SK-N-SH treated with all-trans-retinoic acid at 6 μM for 48 hours (cell line): ENCODE data around the gene STT3B.

Source experiments
- ATAC-seq: fragments of 200-7000 bp; cut with Tn5 transposase; 3 replicates; pipeline ENCODE4 v1.9.1; 2020; ENCODE audit warnings: mild to moderate bottlenecking, moderate library complexity
- BACH2 ChIP-seq: fragments of 250-450 bp; sonication (Bioruptor Pico); IDR thresholded peaks from 2 replicates; pipeline ENCODE4 v1.9.0; 2021; ENCODE audit warnings: mild to moderate bottlenecking, borderline replicate concordance
- CREB5 ChIP-seq: fragments of 250-450 bp; sonication (Bioruptor Pico); IDR thresholded peaks from 2 replicates; pipeline ENCODE4 v1.5.1; 2020; ENCODE audit warnings: low read depth, mild to moderate bottlenecking, moderate library complexity
- CSDC2 ChIP-seq: fragments of 250-450 bp; sonication (Bioruptor Pico); IDR thresholded peaks from 2 replicates; pipeline ENCODE4 v1.5.0; 2020; ENCODE audit warnings: mild to moderate bottlenecking, moderate library complexity
- GLIS3 ChIP-seq: fragments of 250-450 bp; sonication (Bioruptor Pico); IDR thresholded peaks from 2 replicates; pipeline ENCODE4 v1.5.0; 2020; ENCODE audit warnings: mild to moderate bottlenecking, moderate library complexity
- ISL1 ChIP-seq: fragments of 250-450 bp; sonication (Bioruptor Pico); IDR thresholded peaks from 2 replicates; pipeline ENCODE4 v2.1.2; 2022; ENCODE audit warnings: mild to moderate bottlenecking, moderate library complexity
- OSR1 ChIP-seq: fragments of 250-450 bp; sonication (Bioruptor Pico); IDR thresholded peaks from 2 replicates; pipeline ENCODE4 v1.8.0; 2022; ENCODE audit warnings: moderate library complexity, mild to moderate bottlenecking, inconsistent platforms
- RARB ChIP-seq: fragments of 250-450 bp; sonication (Bioruptor Pico); IDR thresholded peaks from 2 replicates; pipeline ENCODE4 v1.8.0; 2021; ENCODE audit warnings: mild to moderate bottlenecking, moderate library complexity
- SNAI2 ChIP-seq: fragments of 250-450 bp; sonication (Bioruptor Pico); IDR thresholded peaks from 2 replicates; pipeline ENCODE4 v1.5.0; 2020; ENCODE audit warnings: mild to moderate bottlenecking, moderate library complexity
- TCF4 ChIP-seq: fragments of 250-450 bp; sonication (Bioruptor Pico); IDR thresholded peaks from 2 replicates; pipeline ENCODE4 v1.8.0; 2021; ENCODE audit warnings: mild to moderate bottlenecking, moderate library complexity, borderline replicate concordance
- TOX ChIP-seq: fragments of 250-450 bp; sonication (Bioruptor Pico); IDR thresholded peaks from 2 replicates; pipeline ENCODE4 v1.8.0; 2021; ENCODE audit warnings: mild to moderate bottlenecking, moderate library complexity, borderline replicate concordance
- TSHZ2 ChIP-seq: fragments of 250-450 bp; sonication (Bioruptor Pico); IDR thresholded peaks from 2 replicates; pipeline ENCODE4 v1.5.0; 2020; ENCODE audit warnings: mild to moderate bottlenecking, moderate library complexity
- ZC3H10 ChIP-seq: fragments of 250-450 bp; sonication (Bioruptor Pico); IDR thresholded peaks from 2 replicates; pipeline ENCODE4 v1.5.1; 2021; ENCODE audit warnings: mild to moderate bottlenecking, moderate library complexity
- ZFP3 ChIP-seq: fragments of 250-450 bp; sonication (Bioruptor Pico); IDR thresholded peaks from 2 replicates; pipeline ENCODE4 v1.5.0; 2020; ENCODE audit warnings: mild to moderate bottlenecking, moderate library complexity
- ZNF565 ChIP-seq: fragments of 450-650 bp; formaldehyde crosslinking; conservative IDR thresholded peaks from 2 replicates; pipeline ENCODE4 v1.5.0; 2020; ENCODE audit warnings: low read depth, mild to moderate bottlenecking, moderate library complexity
- ZNF70 ChIP-seq: fragments of 450-650 bp; formaldehyde crosslinking; IDR thresholded peaks from 2 replicates; pipeline ENCODE4 v1.5.0; 2020; ENCODE audit warnings: mild to moderate bottlenecking, moderate library complexity
- ZNF8 ChIP-seq: fragments of 450-650 bp; formaldehyde crosslinking; IDR thresholded peaks from 2 replicates; pipeline ENCODE4 v1.5.0; 2020; ENCODE audit warnings: mild to moderate bottlenecking, moderate library complexity
- TF ChIP-seq, protein P1 (sequence below): fragments of 250-450 bp; sonication (Bioruptor Pico); IDR thresholded peaks from 2 replicates; pipeline ENCODE4 v1.8.0; 2021; ENCODE audit warnings: low read depth, mild to moderate bottlenecking, moderate library complexity, borderline replicate concordance
- TF ChIP-seq, protein P2 (sequence below): fragments of 250-450 bp; sonication (Bioruptor Pico); IDR thresholded peaks from 2 replicates; pipeline ENCODE4 v1.5.1; 2021; ENCODE audit warnings: mild to moderate bottlenecking, moderate library complexity
- TF ChIP-seq, protein P3 (sequence below): fragments of 250-450 bp; sonication (Bioruptor Pico); IDR thresholded peaks from 2 replicates; pipeline ENCODE4 v1.8.0; 2020; ENCODE audit warnings: mild to moderate bottlenecking, moderate library complexity, borderline replicate concordance

Gene STT3B

GRCh38 chr3:31561891-31562290 is 29.2 kb downstream of the STT3B start:
- ATAC-seq: no peak
- TF ChIP-seq ZC3H10 (CRISPR knock-in tag) (no peak), TSHZ2 (no peak), GLIS3 (CRISPR knock-in tag) (no peak), ZFP3 (CRISPR knock-in tag) (no peak), CSDC2 (no peak), CREB5 (CRISPR knock-in tag) (no peak), RARB (CRISPR knock-in tag) (no peak), ZNF565 (no peak), TOX (no peak), OSR1 (CRISPR knock-in tag) (no peak), ISL1 (no peak), TCF4 (CRISPR knock-in tag) (no peak), ZNF8 (no peak)
- TF ChIP-seq, protein P1, sequence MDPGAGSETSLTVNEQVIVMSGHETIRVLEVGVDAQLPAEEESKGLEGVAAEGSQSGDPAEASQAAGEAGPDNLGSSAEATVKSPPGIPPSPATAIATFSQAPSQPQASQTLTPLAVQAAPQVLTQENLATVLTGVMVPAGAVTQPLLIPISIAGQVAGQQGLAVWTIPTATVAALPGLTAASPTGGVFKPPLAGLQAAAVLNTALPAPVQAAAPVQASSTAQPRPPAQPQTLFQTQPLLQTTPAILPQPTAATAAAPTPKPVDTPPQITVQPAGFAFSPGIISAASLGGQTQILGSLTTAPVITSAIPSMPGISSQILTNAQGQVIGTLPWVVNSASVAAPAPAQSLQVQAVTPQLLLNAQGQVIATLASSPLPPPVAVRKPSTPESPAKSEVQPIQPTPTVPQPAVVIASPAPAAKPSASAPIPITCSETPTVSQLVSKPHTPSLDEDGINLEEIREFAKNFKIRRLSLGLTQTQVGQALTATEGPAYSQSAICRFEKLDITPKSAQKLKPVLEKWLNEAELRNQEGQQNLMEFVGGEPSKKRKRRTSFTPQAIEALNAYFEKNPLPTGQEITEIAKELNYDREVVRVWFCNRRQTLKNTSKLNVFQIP (CRISPR knock-in tag): no peak
- TF ChIP-seq, protein P2, sequence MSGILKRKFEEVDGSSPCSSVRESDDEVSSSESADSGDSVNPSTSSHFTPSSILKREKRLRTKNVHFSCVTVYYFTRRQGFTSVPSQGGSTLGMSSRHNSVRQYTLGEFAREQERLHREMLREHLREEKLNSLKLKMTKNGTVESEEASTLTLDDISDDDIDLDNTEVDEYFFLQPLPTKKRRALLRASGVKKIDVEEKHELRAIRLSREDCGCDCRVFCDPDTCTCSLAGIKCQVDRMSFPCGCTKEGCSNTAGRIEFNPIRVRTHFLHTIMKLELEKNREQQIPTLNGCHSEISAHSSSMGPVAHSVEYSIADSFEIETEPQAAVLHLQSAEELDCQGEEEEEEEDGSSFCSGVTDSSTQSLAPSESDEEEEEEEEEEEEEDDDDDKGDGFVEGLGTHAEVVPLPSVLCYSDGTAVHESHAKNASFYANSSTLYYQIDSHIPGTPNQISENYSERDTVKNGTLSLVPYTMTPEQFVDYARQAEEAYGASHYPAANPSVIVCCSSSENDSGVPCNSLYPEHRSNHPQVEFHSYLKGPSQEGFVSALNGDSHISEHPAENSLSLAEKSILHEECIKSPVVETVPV (CRISPR knock-in tag): no peak
- TF ChIP-seq, all 23 proteins: peak for 0

DNA sequence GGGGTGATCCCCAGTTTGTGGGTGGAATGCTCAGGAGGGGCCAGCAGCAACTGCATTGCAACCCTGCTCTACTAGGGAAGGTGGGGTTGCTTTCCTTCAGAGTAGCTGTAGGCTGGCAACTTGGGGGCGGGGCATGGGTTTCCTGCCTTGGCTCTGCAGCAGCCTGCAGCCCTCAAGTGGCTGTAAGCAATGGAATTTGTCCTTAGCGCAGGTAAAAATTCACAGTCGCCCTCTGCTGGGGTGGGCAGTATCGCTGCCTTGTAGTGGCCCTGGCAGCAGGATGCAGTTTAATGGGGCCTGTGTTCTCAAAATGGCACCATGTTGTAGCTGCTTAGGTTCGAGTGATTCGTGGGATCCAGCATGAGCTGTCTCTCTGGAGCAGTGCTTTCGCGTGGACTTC is 29.8 kb downstream of the STT3B start:
- no peak for TF ChIP-seq SNAI2
- TF ChIP-seq, protein P3, sequence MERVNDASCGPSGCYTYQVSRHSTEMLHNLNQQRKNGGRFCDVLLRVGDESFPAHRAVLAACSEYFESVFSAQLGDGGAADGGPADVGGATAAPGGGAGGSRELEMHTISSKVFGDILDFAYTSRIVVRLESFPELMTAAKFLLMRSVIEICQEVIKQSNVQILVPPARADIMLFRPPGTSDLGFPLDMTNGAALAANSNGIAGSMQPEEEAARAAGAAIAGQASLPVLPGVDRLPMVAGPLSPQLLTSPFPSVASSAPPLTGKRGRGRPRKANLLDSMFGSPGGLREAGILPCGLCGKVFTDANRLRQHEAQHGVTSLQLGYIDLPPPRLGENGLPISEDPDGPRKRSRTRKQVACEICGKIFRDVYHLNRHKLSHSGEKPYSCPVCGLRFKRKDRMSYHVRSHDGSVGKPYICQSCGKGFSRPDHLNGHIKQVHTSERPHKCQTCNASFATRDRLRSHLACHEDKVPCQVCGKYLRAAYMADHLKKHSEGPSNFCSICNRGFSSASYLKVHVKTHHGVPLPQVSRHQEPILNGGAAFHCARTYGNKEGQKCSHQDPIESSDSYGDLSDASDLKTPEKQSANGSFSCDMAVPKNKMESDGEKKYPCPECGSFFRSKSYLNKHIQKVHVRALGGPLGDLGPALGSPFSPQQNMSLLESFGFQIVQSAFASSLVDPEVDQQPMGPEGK (CRISPR knock-in tag): no peak
- TF ChIP-seq CSDC2: no peak
- no peak for TF ChIP-seq TSHZ2
- TF ChIP-seq, protein P2 (CRISPR knock-in tag): no peak
- TF ChIP-seq, protein P1 (CRISPR knock-in tag): no peak
- TF ChIP-seq BACH2: no peak
- no peak for TF ChIP-seq RARB (CRISPR knock-in tag)
- no peak for TF ChIP-seq ZNF70
- TF ChIP-seq GLIS3 (CRISPR knock-in tag): no peak
- TF ChIP-seq ISL1: no peak
- TF ChIP-seq CREB5 (CRISPR knock-in tag): no peak
- TF ChIP-seq ZNF565: no peak
- no peak for TF ChIP-seq ZFP3 (CRISPR knock-in tag)
- TF ChIP-seq, all 23 proteins: peak for 0
- no peak for ATAC-seq
